Choroid plexus epithelial cell (primary cell): ENCODE results near the gene TRIOBP.

Source experiments
- DNase-seq: peaks from one replicate; pipeline ENCODE4 v3.0.0-alpha.2; 2010; ENCODE audit warnings: low read depth
- H3K4me3 ChIP-seq: 2 replicates; pipeline ENCODE4 v1.5.1; 2011; ENCODE audit warnings: low read depth, mild to moderate bottlenecking, control low read depth, low read length, moderate library complexity
- TF ChIP-seq, protein P1 (sequence below): conservative IDR thresholded peaks from 2 replicates; pipeline ENCODE4 v1.5.1; 2011; ENCODE audit warnings: low read depth, mild to moderate bottlenecking, control low read depth, inconsistent platforms, low read length, moderate library complexity

TRIOBP gene

DNA sequence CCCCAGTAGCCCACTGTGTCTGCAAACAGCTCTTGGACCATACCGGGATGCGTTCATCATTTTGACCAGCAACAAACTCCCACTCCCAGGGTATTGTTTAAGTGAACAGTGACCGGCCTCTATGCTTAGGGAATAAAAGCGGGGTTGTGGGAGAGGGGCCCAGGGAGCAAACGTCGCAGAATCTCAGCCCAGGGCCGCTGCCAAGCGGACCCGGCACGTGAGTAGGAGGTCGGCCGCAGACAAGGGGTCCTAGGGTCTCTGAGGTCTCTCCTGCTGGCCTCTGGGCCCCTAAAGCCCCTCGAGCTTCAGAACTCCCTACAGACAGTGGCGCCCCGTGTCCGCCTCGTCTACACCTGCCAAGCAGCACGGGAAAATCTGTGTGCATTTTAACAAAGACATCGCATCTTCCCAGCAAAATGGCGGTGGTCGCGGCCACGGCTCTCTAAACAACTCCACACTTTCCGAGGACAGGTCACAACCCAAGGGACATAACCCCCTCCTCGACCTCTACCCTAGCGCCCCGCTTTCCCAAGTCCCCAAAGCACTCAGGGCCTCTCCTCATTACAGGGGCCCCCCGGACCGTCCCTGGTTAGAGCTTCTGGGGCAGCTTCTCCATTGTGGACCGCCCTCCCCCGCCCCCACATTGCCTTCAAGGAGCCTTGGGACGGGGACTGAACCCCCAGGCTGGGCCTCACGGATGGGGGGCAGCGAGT, 106.9 kb downstream of the TRIOBP start:
- no peak for DNase-seq
- TF ChIP-seq, protein P1, sequence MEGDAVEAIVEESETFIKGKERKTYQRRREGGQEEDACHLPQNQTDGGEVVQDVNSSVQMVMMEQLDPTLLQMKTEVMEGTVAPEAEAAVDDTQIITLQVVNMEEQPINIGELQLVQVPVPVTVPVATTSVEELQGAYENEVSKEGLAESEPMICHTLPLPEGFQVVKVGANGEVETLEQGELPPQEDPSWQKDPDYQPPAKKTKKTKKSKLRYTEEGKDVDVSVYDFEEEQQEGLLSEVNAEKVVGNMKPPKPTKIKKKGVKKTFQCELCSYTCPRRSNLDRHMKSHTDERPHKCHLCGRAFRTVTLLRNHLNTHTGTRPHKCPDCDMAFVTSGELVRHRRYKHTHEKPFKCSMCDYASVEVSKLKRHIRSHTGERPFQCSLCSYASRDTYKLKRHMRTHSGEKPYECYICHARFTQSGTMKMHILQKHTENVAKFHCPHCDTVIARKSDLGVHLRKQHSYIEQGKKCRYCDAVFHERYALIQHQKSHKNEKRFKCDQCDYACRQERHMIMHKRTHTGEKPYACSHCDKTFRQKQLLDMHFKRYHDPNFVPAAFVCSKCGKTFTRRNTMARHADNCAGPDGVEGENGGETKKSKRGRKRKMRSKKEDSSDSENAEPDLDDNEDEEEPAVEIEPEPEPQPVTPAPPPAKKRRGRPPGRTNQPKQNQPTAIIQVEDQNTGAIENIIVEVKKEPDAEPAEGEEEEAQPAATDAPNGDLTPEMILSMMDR = no peak
- no peak overlapping the region for H3K4me3 ChIP-seq

DNA sequence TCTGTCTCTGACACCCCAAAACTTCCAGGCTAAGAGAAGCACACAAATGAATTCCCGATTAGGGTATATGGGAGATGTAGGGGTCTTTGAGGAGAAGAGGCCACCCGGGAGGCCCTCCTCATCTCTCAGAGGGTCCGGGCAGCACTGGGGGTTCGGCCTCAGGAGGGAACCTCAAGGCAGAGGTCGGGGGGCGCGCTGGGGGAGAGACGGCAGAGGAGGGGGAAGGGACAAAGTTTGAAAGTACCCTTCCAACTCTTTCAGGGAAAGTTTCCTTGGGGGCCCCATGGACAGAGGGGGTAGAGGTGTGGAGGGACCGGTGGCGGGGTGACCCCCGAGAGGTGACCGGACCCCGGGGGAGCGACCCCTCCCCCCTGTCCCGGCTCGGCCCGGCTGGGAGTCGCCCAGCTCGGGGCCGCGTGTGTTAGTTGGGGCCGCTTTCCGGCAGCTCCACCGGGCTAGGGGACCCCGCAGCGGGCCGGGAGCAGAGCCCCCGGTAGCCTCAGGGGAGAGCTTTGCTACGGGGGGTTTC, 107.6 kb downstream of the TRIOBP start:
- TF ChIP-seq, protein P1 = no peak
- DNase-seq = no peak
- H3K4me3 ChIP-seq = peak overlapping the region; percentile 77

DNA sequence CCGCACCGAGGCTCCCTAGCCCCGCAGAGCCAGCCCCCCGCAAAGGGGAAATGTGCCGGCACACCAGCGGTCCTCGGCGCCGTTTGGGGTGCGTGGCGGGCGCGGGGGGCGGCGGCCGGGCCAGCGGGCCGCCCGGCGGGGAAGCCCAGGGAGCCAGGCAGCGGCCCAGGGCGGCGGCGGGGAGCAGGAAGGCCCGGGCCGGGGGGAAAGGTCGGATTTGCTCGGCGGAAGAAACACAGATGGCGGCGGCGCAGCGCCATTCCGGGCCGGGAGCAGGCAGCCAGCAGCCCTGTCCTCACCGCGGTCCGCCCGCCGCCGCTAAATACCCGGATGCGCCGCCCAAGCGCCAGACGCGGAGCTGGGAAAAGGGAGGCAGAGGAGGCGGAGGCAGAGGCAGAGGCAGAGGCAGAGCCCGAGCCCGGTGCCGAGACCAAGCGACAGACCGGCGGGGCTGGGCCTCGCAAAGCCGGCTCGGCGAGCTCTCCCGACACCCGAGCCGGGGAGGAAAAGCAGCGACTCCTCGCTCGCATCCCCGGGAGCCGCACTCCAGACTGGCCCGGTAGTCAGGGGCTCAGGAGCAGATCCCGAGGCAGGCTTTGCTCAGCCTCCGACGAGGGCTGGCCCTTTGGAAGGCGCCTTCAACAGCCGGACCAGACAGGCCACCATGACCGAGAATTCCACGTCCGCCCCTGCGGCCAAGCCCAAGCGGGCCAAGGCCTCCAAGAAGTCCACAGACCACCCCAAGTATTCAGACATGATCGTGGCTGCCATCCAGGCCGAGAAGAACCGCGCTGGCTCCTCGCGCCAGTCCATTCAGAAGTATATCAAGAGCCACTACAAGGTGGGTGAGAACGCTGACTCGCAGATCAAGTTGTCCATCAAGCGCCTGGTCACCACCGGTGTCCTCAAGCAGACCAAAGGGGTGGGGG, 108.3 kb downstream of the TRIOBP start:
- TF ChIP-seq, protein P1 = no peak
- peak; percentile 85 for DNase-seq
- peak overlapping the region; percentile 77 for H3K4me3 ChIP-seq

DNA sequence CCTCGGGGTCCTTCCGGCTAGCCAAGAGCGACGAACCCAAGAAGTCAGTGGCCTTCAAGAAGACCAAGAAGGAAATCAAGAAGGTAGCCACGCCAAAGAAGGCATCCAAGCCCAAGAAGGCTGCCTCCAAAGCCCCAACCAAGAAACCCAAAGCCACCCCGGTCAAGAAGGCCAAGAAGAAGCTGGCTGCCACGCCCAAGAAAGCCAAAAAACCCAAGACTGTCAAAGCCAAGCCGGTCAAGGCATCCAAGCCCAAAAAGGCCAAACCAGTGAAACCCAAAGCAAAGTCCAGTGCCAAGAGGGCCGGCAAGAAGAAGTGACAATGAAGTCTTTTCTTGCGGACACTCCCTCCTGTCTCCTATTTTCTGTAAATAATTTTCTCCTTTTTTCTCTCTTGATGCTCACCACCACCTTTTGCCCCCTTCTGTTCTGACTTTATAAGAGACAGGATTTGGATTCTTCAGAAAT, 109.0 kb downstream of the TRIOBP start:
- TF ChIP-seq, protein P1 = no peak
- peak overlapping the region; percentile 77 for H3K4me3 ChIP-seq

DNA sequence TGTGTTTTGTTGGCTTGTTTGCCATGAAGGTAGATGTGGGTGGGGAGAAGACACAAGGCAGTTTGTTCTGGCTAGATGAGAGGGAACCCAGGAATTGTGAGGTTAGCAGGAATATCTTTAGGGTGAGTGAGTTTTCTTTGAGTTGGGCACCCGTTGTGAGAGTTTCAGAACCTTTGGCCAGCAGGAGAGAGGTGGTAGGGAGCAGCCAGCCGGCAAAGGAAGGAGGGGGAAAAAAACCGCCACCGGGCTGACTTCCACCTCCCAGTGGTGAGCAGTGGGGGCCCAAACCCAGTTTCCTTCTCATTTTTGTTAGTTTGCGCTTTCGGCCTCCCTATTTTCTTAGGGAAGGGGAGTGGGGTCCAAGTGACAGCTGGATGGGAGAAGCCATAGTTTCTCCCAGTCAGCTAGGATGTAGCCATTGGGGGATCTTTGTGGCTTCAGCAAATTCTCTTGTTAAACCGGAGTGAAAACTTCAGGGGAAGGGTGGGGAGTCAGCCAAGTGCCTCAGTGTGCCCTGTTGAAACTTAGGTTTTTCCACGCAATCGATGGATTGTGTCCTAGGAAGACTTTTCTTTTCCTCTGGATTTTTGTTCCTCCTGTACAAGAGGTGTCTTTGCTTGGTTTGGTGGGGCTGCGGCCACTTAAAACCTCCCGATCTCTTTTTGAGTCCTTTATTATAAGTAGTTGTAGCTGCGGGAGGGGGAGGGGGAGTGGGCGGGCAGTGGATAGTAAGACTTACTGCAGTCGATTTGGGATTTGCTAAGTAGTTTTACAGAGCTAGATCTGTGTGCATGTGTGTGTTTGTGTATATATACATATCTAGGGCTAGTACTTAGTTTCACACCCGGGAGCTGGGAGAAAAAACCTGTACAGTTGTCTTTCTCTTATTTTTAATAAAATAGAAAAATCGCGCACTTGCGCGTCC, 109.8 kb downstream of the TRIOBP start:
- peak; percentile 58 for DNase-seq
- TF ChIP-seq, protein P1 = no peak
- H3K4me3 ChIP-seq = peak overlapping the region; percentile 77

More for the DNA sequence above, 109.0 kb downstream of the TRIOBP start:
- DNase-seq = no peak
